Measurements from ENCODE around the gene PLXNA1.
A peak's percentile ranks its signal among the peaks of the same experiment; 100 is the strongest.

Gene PLXNA1

GRCh38 chr3:126983276-126983652, 349 bp downstream of the PLXNA1 start:
- no peak overlapping the region for H3K27ac ChIP-seq (ENCODE audit: low read length)
- no peaks in the 10 kb centered on the region for H3K36me3 ChIP-seq (ENCODE audit: control insufficient read depth in 1 of 2, insufficient read depth in 2 of 2, low read length in 2 of 2)
- H3K4me1 ChIP-seq (ENCODE audit: control insufficient read depth in 1 of 2, insufficient read depth in 2 of 2, low read length in 2 of 2) = peaks cover 0 to 41% of the 10 kb centered on the region in 2 donors
- H3K27me3 ChIP-seq (ENCODE audit: low read depth, low read length) = no peaks in the 10 kb centered on the region
- H3K4me3 ChIP-seq (ENCODE audit: low read depth in 1 of 2, low read length in 2 of 2) = peak overlapping the region in 1 of 2 donors; percentile 84
- no peaks in the 10 kb centered on the region for H3K9me3 ChIP-seq (ENCODE audit: control insufficient read depth in 1 of 2, low read length in 2 of 2)

- H3K36me3 ChIP-seq (ENCODE audit: control insufficient read depth in 1 of 2, insufficient read depth in 2 of 2, low read length in 2 of 2) = no peaks in the 10 kb centered on the region
- peaks cover 0 to 41% of the 10 kb centered on the region in 2 donors for H3K4me1 ChIP-seq (ENCODE audit: control insufficient read depth in 1 of 2, insufficient read depth in 2 of 2, low read length in 2 of 2)
- no peaks in the 10 kb centered on the region for H3K9me3 ChIP-seq (ENCODE audit: control insufficient read depth in 1 of 2, low read length in 2 of 2)
- no peaks in the 10 kb centered on the region for H3K27me3 ChIP-seq (ENCODE audit: low read depth, low read length)
- H3K27ac ChIP-seq (ENCODE audit: low read length) = no peak overlapping the region
- peak overlapping the region; percentile 30 to 84 for H3K4me3 ChIP-seq (ENCODE audit: low read depth in 1 of 2, low read length in 2 of 2)
Measured at GRCh38 chr3:126983653-126984390, 907 bp downstream of the PLXNA1 start.

- Histone ChIP-seq H3K27ac (ENCODE audit: low read length) (no peak overlapping the region), H3K36me3 (ENCODE audit: control insufficient read depth in 1 of 2, insufficient read depth in 2 of 2, low read length in 2 of 2) (peaks cover 0 to 3% of the 10 kb centered on the region in 2 donors), H3K4me1 (ENCODE audit: control insufficient read depth in 1 of 2, insufficient read depth in 2 of 2, low read length in 2 of 2) (peaks cover 0 to 41% of the 10 kb centered on the region in 2 donors), H3K9me3 (ENCODE audit: control insufficient read depth in 1 of 2, low read length in 2 of 2) (no peaks in the 10 kb centered on the region), H3K4me3 (ENCODE audit: low read depth in 1 of 2, low read length in 2 of 2) (peak overlapping the region; percentile 30 to 84), H3K27me3 (ENCODE audit: low read depth, low read length) (no peaks in the 10 kb centered on the region)
Measured at GRCh38 chr3:126984391-126985131, 1.6 kb downstream of the PLXNA1 start.

- Histone ChIP-seq H3K36me3 (ENCODE audit: control insufficient read depth in 1 of 2, insufficient read depth in 2 of 2, low read length in 2 of 2) (peaks cover 0 to 5% of the 10 kb centered on the region in 2 donors), H3K27ac (ENCODE audit: low read length) (no peak overlapping the region), H3K4me1 (ENCODE audit: control insufficient read depth in 1 of 2, insufficient read depth in 2 of 2, low read length in 2 of 2) (peaks cover 0 to 41% of the 10 kb centered on the region in 2 donors), H3K9me3 (ENCODE audit: control insufficient read depth in 1 of 2, low read length in 2 of 2) (no peaks in the 10 kb centered on the region), H3K4me3 (ENCODE audit: low read depth in 1 of 2, low read length in 2 of 2) (no peak overlapping the region), H3K27me3 (ENCODE audit: low read depth, low read length) (no peaks in the 10 kb centered on the region)
Measured at GRCh38 chr3:126985132-126985985, 2.4 kb downstream of the PLXNA1 start.

- Histone ChIP-seq H3K36me3 (ENCODE audit: control insufficient read depth in 1 of 2, insufficient read depth in 2 of 2, low read length in 2 of 2) (peaks cover 0 to 9% of the 10 kb centered on the region in 2 donors), H3K4me3 (ENCODE audit: low read depth in 1 of 2, low read length in 2 of 2) (no peak overlapping the region), H3K9me3 (ENCODE audit: control insufficient read depth in 1 of 2, low read length in 2 of 2) (no peaks in the 10 kb centered on the region), H3K4me1 (ENCODE audit: control insufficient read depth in 1 of 2, insufficient read depth in 2 of 2, low read length in 2 of 2) (peaks cover 0 to 41% of the 10 kb centered on the region in 2 donors), H3K27ac (ENCODE audit: low read length) (no peak overlapping the region), H3K27me3 (ENCODE audit: low read depth, low read length) (no peaks in the 10 kb centered on the region)
Measured at GRCh38 chr3:126986001-126986400, 3.1 kb downstream of the PLXNA1 start.

GRCh38 chr3:126987129-126987528, 4.2 kb downstream of the PLXNA1 start:
- H3K4me1 ChIP-seq (ENCODE audit: control insufficient read depth in 1 of 2, insufficient read depth in 2 of 2, low read length in 2 of 2) = peaks cover 0 to 36% of the 10 kb centered on the region in 2 donors
- no peak overlapping the region for H3K27ac ChIP-seq (ENCODE audit: low read length)
- peaks cover 0 to 21% of the 10 kb centered on the region in 2 donors for H3K36me3 ChIP-seq (ENCODE audit: control insufficient read depth in 1 of 2, insufficient read depth in 2 of 2, low read length in 2 of 2)
- H3K4me3 ChIP-seq (ENCODE audit: low read depth in 1 of 2, low read length in 2 of 2) = no peak overlapping the region
- H3K9me3 ChIP-seq (ENCODE audit: control insufficient read depth in 1 of 2, low read length in 2 of 2) = no peaks in the 10 kb centered on the region
- H3K27me3 ChIP-seq (ENCODE audit: low read depth, low read length) = no peaks in the 10 kb centered on the region

GRCh38 chr3:126987596-126987995, 4.7 kb downstream of the PLXNA1 start:
- Histone ChIP-seq H3K27me3 (ENCODE audit: low read depth, low read length) (no peaks in the 10 kb centered on the region), H3K9me3 (ENCODE audit: control insufficient read depth in 1 of 2, low read length in 2 of 2) (no peaks in the 10 kb centered on the region), H3K4me3 (ENCODE audit: low read depth in 1 of 2, low read length in 2 of 2) (no peak overlapping the region), H3K36me3 (ENCODE audit: control insufficient read depth in 1 of 2, insufficient read depth in 2 of 2, low read length in 2 of 2) (peaks cover 0 to 21% of the 10 kb centered on the region in 2 donors), H3K4me1 (ENCODE audit: control insufficient read depth in 1 of 2, insufficient read depth in 2 of 2, low read length in 2 of 2) (peaks cover 0 to 31% of the 10 kb centered on the region in 2 donors), H3K27ac (ENCODE audit: low read length) (no peak overlapping the region)

GRCh38 chr3:126988451-126989021, 5.6 kb downstream of the PLXNA1 start:
- no peaks in the 10 kb centered on the region for H3K27me3 ChIP-seq (ENCODE audit: low read depth, low read length)
- no peaks in the 10 kb centered on the region for H3K9me3 ChIP-seq (ENCODE audit: control insufficient read depth in 1 of 2, low read length in 2 of 2)
- no peak overlapping the region for H3K4me3 ChIP-seq (ENCODE audit: low read depth in 1 of 2, low read length in 2 of 2)
- peaks cover 0 to 21% of the 10 kb centered on the region in 2 donors for H3K36me3 ChIP-seq (ENCODE audit: control insufficient read depth in 1 of 2, insufficient read depth in 2 of 2, low read length in 2 of 2)
- H3K4me1 ChIP-seq (ENCODE audit: control insufficient read depth in 1 of 2, insufficient read depth in 2 of 2, low read length in 2 of 2) = peaks cover 0 to 30% of the 10 kb centered on the region in 2 donors
- H3K27ac ChIP-seq (ENCODE audit: low read length) = no peak overlapping the region

GRCh38 chr3:126989316-126990023, 6.6 kb downstream of the PLXNA1 start:
- Histone ChIP-seq H3K9me3 (ENCODE audit: control insufficient read depth in 1 of 2, low read length in 2 of 2) (no peaks in the 10 kb centered on the region), H3K27me3 (ENCODE audit: low read depth, low read length) (no peaks in the 10 kb centered on the region), H3K4me1 (ENCODE audit: control insufficient read depth in 1 of 2, insufficient read depth in 2 of 2, low read length in 2 of 2) (peaks cover 0 to 25% of the 10 kb centered on the region in 2 donors), H3K4me3 (ENCODE audit: low read depth in 1 of 2, low read length in 2 of 2) (no peak overlapping the region), H3K36me3 (ENCODE audit: control insufficient read depth in 1 of 2, insufficient read depth in 2 of 2, low read length in 2 of 2) (peaks cover 0 to 21% of the 10 kb centered on the region in 2 donors), H3K27ac (ENCODE audit: low read length) (no peak overlapping the region)

GRCh38 chr3:126990024-126990700, 7.2 kb downstream of the PLXNA1 start:
- peaks cover 0 to 21% of the 10 kb centered on the region in 2 donors for H3K36me3 ChIP-seq (ENCODE audit: control insufficient read depth in 1 of 2, insufficient read depth in 2 of 2, low read length in 2 of 2)
- H3K27ac ChIP-seq (ENCODE audit: low read length) = no peak overlapping the region
- H3K4me3 ChIP-seq (ENCODE audit: low read depth in 1 of 2, low read length in 2 of 2) = no peak overlapping the region
- peaks cover 0 to 18% of the 10 kb centered on the region in 2 donors for H3K4me1 ChIP-seq (ENCODE audit: control insufficient read depth in 1 of 2, insufficient read depth in 2 of 2, low read length in 2 of 2)
- no peaks in the 10 kb centered on the region for H3K27me3 ChIP-seq (ENCODE audit: low read depth, low read length)
- no peaks in the 10 kb centered on the region for H3K9me3 ChIP-seq (ENCODE audit: control insufficient read depth in 1 of 2, low read length in 2 of 2)

All from muscle layer of duodenum (tissue), 2 donors.